ENCODE data around the gene EYA4.
A peak's percentile ranks its signal among the peaks of the same experiment; 100 is the strongest.

The EYA4 gene

DNA sequence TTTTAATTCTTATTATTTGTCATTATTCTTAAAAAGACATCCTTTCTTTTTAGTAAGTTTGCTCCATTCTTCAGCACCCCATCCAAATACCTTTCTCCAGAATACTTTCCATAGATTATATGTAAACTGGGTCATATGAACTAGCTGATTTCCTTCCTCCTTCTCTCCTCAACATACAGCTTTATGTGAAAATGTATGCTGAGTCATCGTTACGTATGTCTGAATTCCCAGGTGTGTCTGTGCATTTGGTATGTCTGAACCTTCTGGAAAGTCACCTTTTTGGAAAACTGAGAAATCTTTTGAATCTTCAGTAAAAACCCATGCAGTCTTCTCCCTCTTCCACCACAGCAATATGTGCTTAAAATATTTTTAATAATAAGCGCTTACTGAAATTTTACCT lies 264.5 kb downstream of the EYA4 start:
- TF ChIP-seq, protein P1, sequence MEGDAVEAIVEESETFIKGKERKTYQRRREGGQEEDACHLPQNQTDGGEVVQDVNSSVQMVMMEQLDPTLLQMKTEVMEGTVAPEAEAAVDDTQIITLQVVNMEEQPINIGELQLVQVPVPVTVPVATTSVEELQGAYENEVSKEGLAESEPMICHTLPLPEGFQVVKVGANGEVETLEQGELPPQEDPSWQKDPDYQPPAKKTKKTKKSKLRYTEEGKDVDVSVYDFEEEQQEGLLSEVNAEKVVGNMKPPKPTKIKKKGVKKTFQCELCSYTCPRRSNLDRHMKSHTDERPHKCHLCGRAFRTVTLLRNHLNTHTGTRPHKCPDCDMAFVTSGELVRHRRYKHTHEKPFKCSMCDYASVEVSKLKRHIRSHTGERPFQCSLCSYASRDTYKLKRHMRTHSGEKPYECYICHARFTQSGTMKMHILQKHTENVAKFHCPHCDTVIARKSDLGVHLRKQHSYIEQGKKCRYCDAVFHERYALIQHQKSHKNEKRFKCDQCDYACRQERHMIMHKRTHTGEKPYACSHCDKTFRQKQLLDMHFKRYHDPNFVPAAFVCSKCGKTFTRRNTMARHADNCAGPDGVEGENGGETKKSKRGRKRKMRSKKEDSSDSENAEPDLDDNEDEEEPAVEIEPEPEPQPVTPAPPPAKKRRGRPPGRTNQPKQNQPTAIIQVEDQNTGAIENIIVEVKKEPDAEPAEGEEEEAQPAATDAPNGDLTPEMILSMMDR (IDR thresholded peaks at IDR 0.05; ENCODE audit: low read depth, low read length), result no peak
- H3K4me1 ChIP-seq, result peaks cover 21% of the 10 kb centered on the region

DNA sequence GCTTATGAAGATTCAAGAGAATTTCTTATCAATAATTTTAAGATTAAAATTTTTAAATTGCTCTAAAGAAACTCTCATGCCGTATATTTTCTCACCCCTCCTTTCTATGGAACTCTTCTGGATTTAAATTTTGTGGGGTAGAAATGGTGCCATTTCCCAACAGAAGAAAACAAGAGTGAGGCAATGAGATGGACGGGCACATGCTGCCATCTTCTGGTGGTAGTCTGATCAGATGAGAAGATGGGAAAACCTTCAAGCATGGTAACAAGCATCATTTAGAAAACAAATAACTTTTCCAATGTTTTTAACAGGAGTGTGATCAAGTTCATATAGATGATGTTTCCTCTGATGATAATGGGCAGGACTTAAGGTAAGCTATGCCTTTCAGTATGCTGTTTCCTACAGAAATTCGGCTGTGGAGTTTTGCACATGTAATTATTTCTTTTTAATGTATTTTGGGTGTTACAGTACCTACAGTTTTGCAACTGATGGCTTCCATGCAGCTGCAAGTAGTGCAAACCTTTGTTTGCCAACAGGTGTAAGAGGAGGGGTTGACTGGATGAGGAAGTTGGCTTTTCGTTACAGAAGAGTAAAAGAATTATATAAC lies 271.4 kb downstream of the EYA4 start:
- no peaks in the 10 kb centered on the region for H3K9me3 ChIP-seq
- no peak overlapping the region for H3K4me3 ChIP-seq (ENCODE audit: low read depth, low read length)
- no peaks in the 10 kb centered on the region for H3K27me3 ChIP-seq
- peaks cover 3% of the 10 kb centered on the region; the same call in 1 of the 2 replicates for H3K4me1 ChIP-seq
- peaks cover 21% of the 10 kb centered on the region for H3K36me3 ChIP-seq
- TF ChIP-seq, protein P1 (IDR thresholded peaks at IDR 0.05; ENCODE audit: low read depth, low read length), result peak; percentile 81
- DNase-seq, result peak; percentile 62

More for the DNA sequence above, 264.5 kb downstream of the EYA4 start:
- H3K4me3 ChIP-seq (ENCODE audit: low read depth, low read length), result no peak overlapping the region
- H3K27me3 ChIP-seq, result no peaks in the 10 kb centered on the region
- peaks cover 18% of the 10 kb centered on the region for H3K36me3 ChIP-seq
- H3K9me3 ChIP-seq, result no peaks in the 10 kb centered on the region
- DNase-seq, result no peak

DNA sequence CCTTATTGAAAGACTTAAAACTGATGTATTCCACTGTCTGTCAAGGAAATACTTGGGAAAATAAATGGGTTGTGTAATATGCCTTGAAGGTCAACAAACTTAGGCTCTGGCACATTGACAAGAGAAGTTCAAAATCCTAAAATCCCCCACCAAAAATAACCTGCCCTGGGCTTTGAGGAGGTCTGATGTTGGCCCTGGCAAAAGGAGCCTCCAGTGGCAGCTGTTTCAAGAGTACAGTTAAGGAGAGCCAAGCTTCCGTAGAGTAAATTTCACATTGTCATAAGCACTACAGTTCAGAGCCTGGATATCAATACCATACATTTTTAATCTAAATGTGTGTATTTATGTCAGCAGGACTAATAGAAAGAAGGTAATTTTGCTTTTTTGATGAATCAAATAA lies 282.7 kb downstream of the EYA4 start:
- peaks cover 24% of the 10 kb centered on the region for H3K36me3 ChIP-seq
- DNase-seq, result no peak
- no peaks in the 10 kb centered on the region for H3K9me3 ChIP-seq
- no peaks in the 10 kb centered on the region for H3K27me3 ChIP-seq
- TF ChIP-seq, protein P1 (IDR thresholded peaks at IDR 0.05; ENCODE audit: low read depth, low read length), result no peak
- no peak overlapping the region for H3K4me3 ChIP-seq (ENCODE audit: low read depth, low read length)
- no peaks in the 10 kb centered on the region for H3K4me1 ChIP-seq

DNA sequence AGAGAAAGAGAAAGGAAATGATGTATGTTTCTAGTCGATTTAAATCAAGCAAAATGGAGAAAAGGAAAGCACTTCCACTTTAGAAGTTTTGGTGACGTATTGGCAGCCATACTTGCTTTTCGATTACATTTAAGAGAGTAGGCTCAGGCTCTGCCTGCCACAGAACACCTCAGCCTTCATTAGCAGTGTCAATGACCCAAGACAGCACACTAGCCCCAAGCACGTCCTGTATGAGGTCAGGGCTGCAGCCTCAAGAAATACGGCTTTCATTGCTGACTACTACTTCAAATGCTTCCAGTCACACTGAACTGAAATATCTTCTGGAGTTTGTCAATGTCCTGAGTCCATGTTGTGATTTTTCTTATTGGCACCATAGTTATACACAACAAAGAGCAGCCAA lies 285.3 kb downstream of the EYA4 start:
- no peak for DNase-seq
- Histone ChIP-seq H3K36me3 (peaks cover 29% of the 10 kb centered on the region), H3K4me1 (no peaks in the 10 kb centered on the region; the same call in 1 of the 2 replicates), H3K27me3 (no peaks in the 10 kb centered on the region), H3K9me3 (no peaks in the 10 kb centered on the region), H3K4me3 (ENCODE audit: low read depth, low read length) (no peak overlapping the region)
- TF ChIP-seq, protein P1 (IDR thresholded peaks at IDR 0.05; ENCODE audit: low read depth, low read length), result no peak

DNA sequence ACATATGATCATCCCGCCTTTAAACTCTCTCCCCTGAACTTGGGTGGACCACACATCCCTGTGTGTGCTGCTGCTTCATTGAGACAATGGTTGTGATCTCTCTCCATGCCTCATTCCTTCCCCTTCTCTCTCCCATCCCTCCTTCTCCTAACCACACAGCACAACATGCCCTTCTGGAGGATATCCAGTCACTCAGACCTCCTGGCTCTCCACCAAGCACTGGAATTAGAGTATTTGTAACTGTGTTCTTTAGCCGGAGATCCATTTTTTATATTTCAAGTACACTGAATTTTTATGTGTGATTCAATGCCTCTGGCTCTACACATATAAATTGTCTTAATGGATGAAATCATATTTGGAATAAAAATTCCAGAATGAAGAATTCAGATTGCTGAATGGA lies 287.4 kb downstream of the EYA4 start:
- Histone ChIP-seq H3K4me1 (no peaks in the 10 kb centered on the region; the same call in 1 of the 2 replicates), H3K27me3 (no peaks in the 10 kb centered on the region), H3K4me3 (ENCODE audit: low read depth, low read length) (no peak overlapping the region), H3K36me3 (peaks cover 24% of the 10 kb centered on the region), H3K9me3 (no peaks in the 10 kb centered on the region)
- DNase-seq, result no peak
- TF ChIP-seq, protein P1 (IDR thresholded peaks at IDR 0.05; ENCODE audit: low read depth, low read length), result no peak

DNA sequence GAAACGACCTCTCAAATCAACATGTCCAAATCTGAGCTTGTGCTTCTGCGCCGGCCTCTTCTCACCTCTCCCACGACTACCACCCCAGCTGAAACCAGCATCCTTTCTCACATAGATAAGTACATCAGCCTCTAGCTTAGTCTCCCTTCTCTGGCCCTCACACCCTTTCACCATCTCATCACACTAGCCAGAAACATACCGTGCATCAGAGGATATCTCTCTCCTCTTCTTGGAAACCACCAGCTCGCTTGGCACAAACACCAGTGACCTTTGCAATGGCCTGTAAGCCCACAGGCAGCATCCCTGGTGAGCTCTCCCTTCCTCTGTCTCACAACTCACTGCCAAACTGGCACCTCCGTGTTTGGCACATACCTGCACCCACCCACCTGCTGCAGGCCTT lies 291.8 kb downstream of the EYA4 start:
- Histone ChIP-seq H3K27me3 (no peaks in the 10 kb centered on the region), H3K9me3 (no peaks in the 10 kb centered on the region), H3K36me3 (peaks cover 7% of the 10 kb centered on the region; the same call in 1 of the 2 replicates), H3K4me1 (peaks cover 5% of the 10 kb centered on the region), H3K4me3 (ENCODE audit: low read depth, low read length) (no peak overlapping the region)
- no peak for DNase-seq
- TF ChIP-seq, protein P1 (IDR thresholded peaks at IDR 0.05; ENCODE audit: low read depth, low read length), result no peak
